GM18499 (cell line): ENCODE results near the gene DYNC1LI2.
"Not testable (repeated sequence)": the region's sequence is repeated elsewhere in the genome, so short reads cannot be mapped to it uniquely, and the experiment has no call there.

Experiments used
- ATAC-seq: cut with Tn5 transposase; IDR thresholded peaks from one replicate; pipeline ENCODE4 v1.9.1; 2021; ENCODE audit warnings: moderate number of reproducible peaks; ENCODE audit not compliant: insufficient read depth, unreplicated experiment

The DYNC1LI2 gene

GRCh38 chr16:66751303-66751991 is at the start of gene DYNC1LI2:
Gene DYNC1LI2, minus strand, starts transcription at chr16:66751609. Its CDS starts 18 bp downstream, at chr16:66751591.
- ATAC-seq: peak; percentile 45

- ATAC-seq: no peak
These were observed 49.4 kb upstream of the DYNC1LI2 start for GRCh38 chr16:66800856-66801255.

GRCh38 chr16:66798161-66798560 is 46.8 kb upstream of the DYNC1LI2 start:
- ATAC-seq: no peak

DNA sequence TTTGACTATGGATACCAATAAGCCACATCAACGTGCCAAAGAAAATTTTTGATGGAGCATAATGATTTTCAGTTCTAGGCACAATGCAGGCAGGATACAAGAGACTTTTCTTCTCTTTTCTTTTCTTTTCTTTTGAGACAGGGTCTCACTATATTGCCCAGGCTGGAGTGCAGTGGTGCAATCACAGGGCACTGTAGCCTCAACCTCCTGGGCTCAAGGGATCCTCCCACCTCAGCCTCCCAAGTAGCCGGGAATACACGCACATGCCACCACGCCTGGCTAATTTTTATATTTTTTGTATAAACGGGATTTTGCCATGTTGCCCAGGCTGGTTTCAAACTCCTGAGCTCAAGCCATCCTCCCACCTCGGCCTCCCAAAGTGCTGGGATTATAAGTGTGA is 42.6 kb upstream of the DYNC1LI2 start:
- not testable (repeated sequence) for ATAC-seq

GRCh38 chr16:66790130-66790733 is 38.8 kb upstream of the DYNC1LI2 start:
- ATAC-seq: no peak

DNA sequence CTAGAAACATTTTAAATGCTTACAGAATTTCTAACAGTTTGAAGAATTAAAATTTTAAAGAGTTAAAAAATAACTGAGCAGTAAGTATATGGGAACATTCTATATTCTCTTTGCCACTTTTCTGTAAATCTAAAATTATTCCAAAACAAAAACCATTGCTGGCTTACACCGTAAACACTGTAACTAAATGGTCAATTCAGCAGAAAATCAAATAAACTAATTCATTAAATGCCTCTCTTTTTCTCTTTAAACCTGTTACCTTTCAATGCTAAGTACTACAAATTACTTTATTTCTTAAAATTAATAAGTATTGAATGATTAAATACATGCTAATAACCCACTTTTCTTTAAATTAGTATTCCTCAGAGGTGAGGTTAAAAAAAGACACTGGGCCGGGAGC is 36.0 kb upstream of the DYNC1LI2 start:
- no peak for ATAC-seq

DNA sequence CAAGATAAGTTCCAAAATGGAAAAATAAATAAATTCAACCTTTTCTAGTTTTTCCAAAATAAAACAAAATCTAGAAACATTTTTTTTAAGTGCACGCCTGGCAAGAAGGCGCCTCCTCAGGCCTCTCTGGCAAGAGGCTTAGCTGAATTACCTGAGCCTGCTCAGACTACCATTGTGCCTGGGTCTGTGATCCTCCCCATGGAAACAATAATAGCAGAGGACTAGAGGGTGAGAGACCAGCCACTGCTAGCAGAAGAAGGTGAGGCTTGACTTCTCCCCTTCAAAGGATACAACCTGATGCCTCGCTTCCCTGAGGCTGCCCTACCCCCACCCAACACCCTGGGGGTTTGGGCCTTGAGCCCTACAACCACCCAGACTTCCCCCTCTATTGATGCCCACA is 35.1 kb upstream of the DYNC1LI2 start:
- ATAC-seq: no peak

GRCh38 chr16:66776457-66776856 is 25.0 kb upstream of the DYNC1LI2 start:
- ATAC-seq: no peak

- no peak for ATAC-seq
These were observed 23.6 kb upstream of the DYNC1LI2 start for GRCh38 chr16:66774981-66775380.

GRCh38 chr16:66758086-66758485 is 6.7 kb upstream of the DYNC1LI2 start:
- ATAC-seq: no peak

DNA sequence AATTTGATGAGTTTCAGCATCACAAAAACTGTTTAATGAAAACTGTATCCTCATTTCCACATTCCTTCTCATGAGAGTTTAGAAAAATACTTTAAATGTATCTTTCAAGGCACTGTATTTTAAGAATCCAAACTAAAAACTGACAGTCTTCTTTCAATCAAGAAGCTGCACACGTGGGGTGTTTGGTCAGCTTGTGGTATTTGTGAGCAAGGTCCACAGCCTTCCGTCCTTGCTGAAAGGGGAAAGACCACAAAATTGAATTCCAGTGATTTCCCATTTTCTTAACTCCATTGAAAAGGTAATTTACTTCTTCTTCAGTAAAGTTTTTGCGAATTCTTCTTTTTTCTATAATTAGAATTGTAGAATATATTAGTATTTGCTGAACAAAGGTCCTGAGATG is 3.4 kb upstream of the DYNC1LI2 start:
- no peak for ATAC-seq

GRCh38 chr16:66754211-66754610 is 2.8 kb upstream of the DYNC1LI2 start:
- ATAC-seq: no peak

DNA sequence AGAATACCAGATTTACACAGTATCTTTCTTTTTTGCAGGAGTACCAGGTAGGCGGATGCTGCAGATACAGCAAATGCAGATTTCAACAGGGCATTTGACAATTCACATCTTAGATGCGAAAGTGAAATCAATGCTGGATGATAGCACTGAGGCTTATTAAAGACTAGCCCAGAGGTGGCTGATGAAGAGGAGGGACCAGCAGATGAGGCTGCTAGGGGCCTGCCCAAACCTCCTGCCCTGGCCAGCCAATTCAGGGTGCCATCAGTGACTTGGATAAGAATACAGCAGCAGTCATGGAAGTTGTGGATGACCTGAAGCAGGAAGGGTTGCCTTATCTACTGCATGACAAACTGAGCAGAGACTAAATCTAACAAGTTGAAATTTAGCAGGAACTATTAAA is 1.5 kb upstream of the DYNC1LI2 start:
- no peak for ATAC-seq

- no peak for ATAC-seq
These were observed 970 bp upstream of the DYNC1LI2 start for GRCh38 chr16:66752379-66752778.

- ATAC-seq: no peak
These were observed 548 bp upstream of the DYNC1LI2 start for GRCh38 chr16:66751992-66752322.

DNA sequence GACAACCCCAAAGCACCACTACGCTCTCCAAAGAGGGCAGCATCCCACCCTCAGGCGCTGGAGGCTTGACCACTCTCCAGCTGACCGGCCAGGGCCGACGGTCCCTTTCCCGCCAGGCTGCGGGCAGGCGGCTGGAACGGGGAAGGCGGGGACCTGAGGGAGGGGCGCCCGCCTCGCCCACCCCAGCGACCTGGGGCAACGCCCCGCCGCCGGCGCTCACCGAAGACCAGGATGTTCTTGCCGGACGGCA is 431 bp downstream of the DYNC1LI2 start:
- peak; percentile 10 for ATAC-seq

DNA sequence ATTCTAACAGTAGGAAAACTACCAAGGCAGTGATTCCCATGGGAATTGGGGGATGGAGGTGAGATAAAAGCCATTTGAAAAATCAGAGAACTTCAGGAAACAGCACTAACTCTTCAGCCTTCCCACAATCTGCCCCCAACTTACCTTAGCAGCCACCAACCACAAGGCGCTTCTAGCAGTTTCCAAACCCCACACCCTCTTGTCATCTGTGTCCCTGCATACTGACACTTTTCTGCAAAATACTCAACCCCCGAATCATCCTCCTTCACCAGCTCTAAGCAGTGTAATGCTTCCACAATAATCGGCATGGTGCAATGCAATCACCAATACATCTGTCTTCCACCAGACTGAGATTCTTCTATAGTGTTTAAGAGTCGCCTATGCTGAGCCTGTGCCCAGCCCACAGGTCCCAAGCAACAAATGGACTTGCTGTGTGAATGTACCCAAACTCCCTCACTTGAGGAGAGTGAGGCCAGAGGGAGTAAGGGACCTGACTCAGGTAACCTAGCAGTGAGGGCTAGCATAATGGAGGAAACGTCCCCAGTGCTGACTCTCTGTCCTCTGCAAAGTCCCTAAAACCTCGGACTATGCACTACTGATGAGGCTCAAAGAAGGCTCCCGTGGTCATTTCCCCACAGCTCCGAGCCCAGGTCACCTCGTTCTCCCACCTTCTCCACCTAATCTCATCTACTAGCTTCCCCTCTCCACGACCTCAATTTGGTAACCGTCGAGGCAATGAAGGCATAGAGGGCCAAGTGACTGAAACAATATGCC is 943 bp downstream of the DYNC1LI2 start:
- ATAC-seq: no peak

DNA sequence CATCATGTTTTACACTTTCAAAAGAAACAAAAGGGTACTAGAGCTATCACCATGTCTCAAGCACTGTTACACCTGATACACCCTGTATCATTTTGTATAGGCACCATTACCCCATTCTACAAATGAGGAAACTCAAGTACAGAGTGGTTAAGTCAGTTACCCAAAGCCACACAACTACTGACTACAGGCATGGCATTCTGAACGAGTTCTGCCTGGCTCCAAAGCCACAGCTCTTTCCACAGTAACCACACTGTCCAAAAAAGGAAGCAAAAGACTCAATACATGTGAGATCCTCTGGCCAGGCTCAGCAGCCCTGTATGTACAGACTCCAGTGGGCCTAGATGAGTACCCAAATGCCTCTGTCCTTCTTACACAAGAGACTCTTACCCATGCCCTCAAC is 4.7 kb downstream of the DYNC1LI2 start:
- peak; percentile 63 for ATAC-seq

- no peak for ATAC-seq
These were observed 5.4 kb downstream of the DYNC1LI2 start for GRCh38 chr16:66746048-66746447.

GRCh38 chr16:66741950-66742808 is 9.2 kb downstream of the DYNC1LI2 start:
- no peak for ATAC-seq
